ENCODE data around the gene GRIA4.

- TF ChIP-seq CTCF (IDR thresholded peaks at IDR 0.05; ENCODE audit: insufficient read depth, low read length, poor library complexity, severe bottlenecking), result no peak
- TF ChIP-seq EZH2phosphoT487 (conservative IDR thresholded peaks at IDR 0.05; ENCODE audit: low read length), result no peak
Measured at GRCh38 chr11:105852403-105852802, 242.5 kb downstream of the GRIA4 start.
